Stomach (tissue), 4 donors: Measurements from ENCODE around the gene CLBA1.
"Not testable (repeated sequence)": the region's sequence is repeated elsewhere in the genome, so short reads cannot be mapped to it uniquely, and the experiment has no call there.

Experiments used
- CTCF ChIP-seq, 7 experiments: fragments of 450-650 bp in 4 of 7; fragments of 200-600 bp in 3 of 7; sonication (generic) in 3 of 7; IDR thresholded peaks; one replicate each; pipeline ENCODE4 v1.5.1; 2016 to 2019; ENCODE audit warnings: antibody characterized with exemption in 7 of 7, control low read depth in 2 of 7, mild to moderate bottlenecking in 1 of 7
- POLR2A ChIP-seq, 4 donors: fragments of 450-650 bp; IDR thresholded peaks; one replicate each; pipeline ENCODE4 v1.6.1; 2016; ENCODE audit warnings: antibody characterized with exemption in 4 of 4, control low read depth in 2 of 4, mild to moderate bottlenecking in 1 of 4, moderate library complexity in 1 of 4
- POLR2AphosphoS5 ChIP-seq, 3 donors: sonication (generic); formaldehyde crosslinking; IDR thresholded peaks; one replicate each; pipeline ENCODE4 v1.6.1; 2016; ENCODE audit warnings: antibody characterized with exemption in 3 of 3

- TF ChIP-seq POLR2A, CTCF, POLR2AphosphoS5 (IDR thresholded peaks at IDR 0.05): not testable (repeated sequence)
Measured at GRCh38 chr14:104945986-104946965, 39.3 kb upstream of the CLBA1 start.
